AG04449 (cell line): ENCODE results near the gene PBX3.

Source experiments
- CTCF ChIA-PET: fragments of 350-600 bp; formaldehyde crosslinking; extraction: SDS; loops from one replicate; lab custom pipeline; 2021; ENCODE audit warnings: antibody characterized with exemption; lab: Yijun Ruan, JAX
- POLR2A ChIA-PET: fragments of 400-600, 350-600 bp; formaldehyde crosslinking; extraction: SDS; loops from one replicate; lab custom pipeline; 2020; ENCODE audit warnings: antibody characterized with exemption, inconsistent platforms; lab: Yijun Ruan, JAX
- DNase-seq: peaks from one replicate; pipeline ENCODE4 v3.0.0-alpha.2; 2010; ENCODE audit warnings: low read depth, low spot score
- H3K4me3 ChIP-seq: 2 replicates; pipeline ENCODE4 v1.5.1; 2011; ENCODE audit warnings: low read depth, mild to moderate bottlenecking, control low read depth, low read length
- CTCF ChIP-seq: IDR thresholded peaks from one replicate; pipeline ENCODE4 v1.5.1; 2011; ENCODE audit warnings: mild to moderate bottlenecking, moderate library complexity, low read length, control low read depth, inconsistent platforms; ENCODE audit not compliant: insufficient read depth; ENCODE audit errors: missing control alignments

The PBX3 gene

GRCh38 chr9:125749951-125750626 is 2.9 kb downstream of the PBX3 start:
- no peak for DNase-seq
- no peak overlapping the region for H3K4me3 ChIP-seq
- no peak for TF ChIP-seq CTCF
- CTCF ChIA-PET: interaction anchor here (1.1 to 1.4 kb wide), 2 partner anchors 37 to 752 kb away, joined by 3 read pairs; no protein-coding TSS in a partner anchor
- POLR2A ChIA-PET: no interaction called here

DNA sequence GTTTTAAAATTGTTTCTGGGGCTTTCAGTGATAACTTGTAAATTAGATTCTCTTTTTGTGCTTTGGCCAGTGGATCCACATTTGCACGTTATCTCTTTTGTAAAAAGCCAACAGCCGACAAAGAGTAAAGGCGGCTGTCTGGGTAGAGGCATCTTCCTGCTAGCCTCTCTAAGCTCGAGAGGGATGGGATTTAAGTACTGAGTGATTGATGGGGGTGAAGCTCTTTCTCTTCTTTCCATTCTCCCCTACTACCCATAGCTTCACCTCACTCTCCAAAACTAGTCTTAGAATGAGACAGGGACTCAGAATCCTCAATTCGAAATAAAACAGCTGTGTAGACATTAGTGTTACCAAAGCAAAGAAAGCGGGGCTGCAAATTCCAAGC is 3.4 kb downstream of the PBX3 start:
- TF ChIP-seq CTCF: no peak
- CTCF ChIA-PET: interaction anchor here (1.1 to 1.4 kb wide), 2 partner anchors 38 to 752 kb away, joined by 3 read pairs; no protein-coding TSS in a partner anchor
- no peak overlapping the region for H3K4me3 ChIP-seq
- no peak for DNase-seq
- POLR2A ChIA-PET: no interaction called here

GRCh38 chr9:125752070-125752628 is 5.0 kb downstream of the PBX3 start:
- H3K4me3 ChIP-seq: no peak overlapping the region
- ChIA-PET CTCF (no interaction called here), POLR2A (no interaction called here)
- TF ChIP-seq CTCF: no peak
- DNase-seq: no peak

DNA sequence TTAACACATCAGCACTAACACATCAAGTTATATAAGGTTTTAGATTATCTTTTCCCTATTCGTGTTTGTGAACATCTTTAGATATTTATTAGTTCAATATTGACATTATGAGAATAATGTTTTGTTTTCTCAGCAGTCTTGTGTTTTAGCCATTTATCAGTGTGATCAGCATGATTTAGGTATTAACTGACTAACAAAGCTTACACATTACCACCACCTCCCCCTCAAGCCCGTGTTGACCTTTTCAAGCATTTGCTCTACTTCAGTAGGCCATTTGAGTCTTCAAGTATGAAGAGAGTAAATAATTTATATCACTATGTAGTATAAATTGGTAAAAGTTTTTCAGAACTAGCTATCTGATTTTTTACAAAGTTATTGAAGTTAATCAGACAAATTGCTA is 6.9 kb downstream of the PBX3 start:
- ChIA-PET POLR2A (no interaction called here), CTCF (no interaction called here)
- DNase-seq: no peak
- H3K4me3 ChIP-seq: no peak overlapping the region
- TF ChIP-seq CTCF: no peak

GRCh38 chr9:125755340-125755739 is 8.2 kb downstream of the PBX3 start:
- no peak overlapping the region for H3K4me3 ChIP-seq
- ChIA-PET CTCF (no interaction called here), POLR2A (no interaction called here)
- TF ChIP-seq CTCF: no peak
- DNase-seq: no peak

DNA sequence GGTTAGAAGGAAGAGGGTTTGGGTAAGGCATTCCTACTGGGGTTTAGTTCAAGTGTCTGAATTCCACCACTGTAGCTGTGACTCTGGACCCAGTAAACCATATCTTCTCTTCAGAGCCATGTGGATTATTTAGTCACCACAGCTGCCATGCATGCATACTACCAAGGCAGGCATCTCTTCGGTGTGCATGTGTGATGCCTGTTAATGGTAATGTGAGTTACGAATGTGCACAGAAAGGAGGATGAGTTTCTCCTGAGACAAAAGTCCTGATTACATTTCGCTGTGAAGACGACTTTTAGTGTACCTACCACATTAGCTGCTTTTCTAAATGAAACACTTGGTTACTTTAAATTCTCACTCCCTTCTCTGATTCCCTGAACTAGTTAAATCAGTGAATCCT is 9.3 kb downstream of the PBX3 start:
- POLR2A ChIA-PET: no interaction called here
- H3K4me3 ChIP-seq: no peak overlapping the region
- CTCF ChIA-PET: interaction anchor here (1.6 kb wide), 1 partner anchor 349 kb away, joined by 3 read pairs; no protein-coding TSS in a partner anchor
- TF ChIP-seq CTCF: no peak
- DNase-seq: no peak
